ENCODE measurements around the gene RBM42. TPM values are rescaled to one million over a fixed set of nuclear protein-coding genes. Genes with fewer than 3 reads are reported as not detected.
"Not testable (repeated sequence)": the region's sequence is repeated elsewhere in the genome, so short reads cannot be mapped to it uniquely, and the experiment has no call there.

The RBM42 gene
- total RNA-seq, 1 donor = 45.2 TPM

DNA sequence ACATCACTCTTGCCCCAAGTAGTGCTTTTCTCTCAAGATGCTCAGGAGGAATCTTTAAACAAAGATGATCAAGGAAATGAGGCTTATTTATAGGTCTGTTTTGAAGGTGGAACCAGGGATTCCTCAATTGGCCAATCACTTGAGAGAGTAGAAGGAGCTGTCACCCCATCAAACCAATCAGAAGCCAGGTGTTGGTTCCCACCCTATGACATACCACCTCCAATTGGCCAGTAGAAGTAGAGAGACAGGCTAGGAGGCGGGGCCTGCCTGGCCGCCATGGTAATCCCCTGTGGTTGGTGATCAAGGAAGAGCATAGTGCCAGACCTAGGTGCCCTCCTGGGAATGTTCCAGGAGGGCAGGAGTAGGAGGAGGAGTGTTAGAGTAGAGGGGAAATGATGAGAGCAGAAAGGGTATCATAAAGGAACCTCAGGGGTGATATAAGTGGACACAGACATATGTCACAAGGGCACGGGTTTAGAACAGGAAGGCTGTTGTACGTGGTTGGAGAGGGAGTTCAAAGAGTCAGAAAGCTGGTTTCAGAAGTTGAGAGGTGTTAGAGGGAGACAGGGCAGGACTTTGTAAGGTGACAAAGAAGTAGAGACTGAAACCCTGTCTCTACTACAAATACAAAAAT lies 32.4 kb upstream of the RBM42 start:
- no peaks in the 10 kb centered on the region for H3K27me3 ChIP-seq (ENCODE audit: insufficient read depth, low read length)
- no peak overlapping the region for H3K27ac ChIP-seq (ENCODE audit: low read depth, low read length)
- H2AFZ ChIP-seq (ENCODE audit: low read length) = no peak overlapping the region
- no peak overlapping the region for H3K4me3 ChIP-seq (ENCODE audit: insufficient read depth, low read length)
- no peaks in the 10 kb centered on the region for H3K79me2 ChIP-seq (ENCODE audit: insufficient read depth, low read length)
- H3K36me3 ChIP-seq (ENCODE audit: insufficient read depth, low read length) = no peaks in the 10 kb centered on the region
- no peak overlapping the region for H3K4me2 ChIP-seq (ENCODE audit: insufficient read depth, low read length)
- H3K9me3 ChIP-seq (ENCODE audit: low read depth, low read length) = no peaks in the 10 kb centered on the region
- TF ChIP-seq, protein P1, sequence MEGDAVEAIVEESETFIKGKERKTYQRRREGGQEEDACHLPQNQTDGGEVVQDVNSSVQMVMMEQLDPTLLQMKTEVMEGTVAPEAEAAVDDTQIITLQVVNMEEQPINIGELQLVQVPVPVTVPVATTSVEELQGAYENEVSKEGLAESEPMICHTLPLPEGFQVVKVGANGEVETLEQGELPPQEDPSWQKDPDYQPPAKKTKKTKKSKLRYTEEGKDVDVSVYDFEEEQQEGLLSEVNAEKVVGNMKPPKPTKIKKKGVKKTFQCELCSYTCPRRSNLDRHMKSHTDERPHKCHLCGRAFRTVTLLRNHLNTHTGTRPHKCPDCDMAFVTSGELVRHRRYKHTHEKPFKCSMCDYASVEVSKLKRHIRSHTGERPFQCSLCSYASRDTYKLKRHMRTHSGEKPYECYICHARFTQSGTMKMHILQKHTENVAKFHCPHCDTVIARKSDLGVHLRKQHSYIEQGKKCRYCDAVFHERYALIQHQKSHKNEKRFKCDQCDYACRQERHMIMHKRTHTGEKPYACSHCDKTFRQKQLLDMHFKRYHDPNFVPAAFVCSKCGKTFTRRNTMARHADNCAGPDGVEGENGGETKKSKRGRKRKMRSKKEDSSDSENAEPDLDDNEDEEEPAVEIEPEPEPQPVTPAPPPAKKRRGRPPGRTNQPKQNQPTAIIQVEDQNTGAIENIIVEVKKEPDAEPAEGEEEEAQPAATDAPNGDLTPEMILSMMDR (IDR thresholded peaks at IDR 0.05; ENCODE audit: extremely low read depth, low read depth, low read length) = no peak
- DNase-seq (ENCODE audit: insufficient read length, low spot score, missing footprints) = no peak
- peaks cover 4% of the 10 kb centered on the region for H3K4me1 ChIP-seq (ENCODE audit: insufficient read depth, low read length)
- no peaks in the 10 kb centered on the region for H4K20me1 ChIP-seq (ENCODE audit: insufficient read depth, low read length)

- TF ChIP-seq, protein P1 (IDR thresholded peaks at IDR 0.05; ENCODE audit: extremely low read depth, low read depth, low read length) = no peak
- Histone ChIP-seq H3K79me2 (ENCODE audit: insufficient read depth, low read length) (no peaks in the 10 kb centered on the region), H3K4me3 (ENCODE audit: insufficient read depth, low read length) (no peak overlapping the region), H2AFZ (ENCODE audit: low read length) (no peak overlapping the region), H4K20me1 (ENCODE audit: insufficient read depth, low read length) (no peaks in the 10 kb centered on the region), H3K36me3 (ENCODE audit: insufficient read depth, low read length) (no peaks in the 10 kb centered on the region), H3K4me1 (ENCODE audit: insufficient read depth, low read length) (peaks cover 4% of the 10 kb centered on the region), H3K27me3 (ENCODE audit: insufficient read depth, low read length) (no peaks in the 10 kb centered on the region), H3K9me3 (ENCODE audit: low read depth, low read length) (no peaks in the 10 kb centered on the region), H3K4me2 (ENCODE audit: insufficient read depth, low read length) (no peak overlapping the region), H3K27ac (ENCODE audit: low read depth, low read length) (no peak overlapping the region)
- no peak for DNase-seq (ENCODE audit: insufficient read length, low spot score, missing footprints)
Observed at GRCh38 chr19:35601971-35602370, 26.9 kb upstream of the RBM42 start.

DNA sequence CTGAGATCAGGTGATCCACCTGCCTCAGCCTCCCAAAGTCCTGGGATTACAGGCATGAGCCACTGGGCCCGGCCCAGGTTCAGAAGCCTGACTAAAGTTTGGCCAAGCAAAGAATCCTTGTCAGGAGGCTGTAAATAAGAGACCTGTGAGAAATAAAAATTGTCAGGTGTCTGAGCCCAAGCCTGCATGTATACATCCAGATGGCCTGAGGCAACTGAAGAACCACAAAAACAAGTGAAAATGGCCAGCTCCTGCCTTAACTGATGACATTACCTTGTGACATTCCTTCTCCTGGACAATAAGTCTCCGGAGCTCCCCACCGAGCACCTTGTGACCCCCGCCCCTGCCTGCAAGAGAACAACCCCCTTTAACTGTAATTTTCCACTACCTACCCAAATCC lies 24.4 kb upstream of the RBM42 start:
- H4K20me1 ChIP-seq (ENCODE audit: insufficient read depth, low read length); H3K36me3 ChIP-seq (ENCODE audit: insufficient read depth, low read length); H3K4me3 ChIP-seq (ENCODE audit: insufficient read depth, low read length); H2AFZ ChIP-seq (ENCODE audit: low read length); H3K27ac ChIP-seq (ENCODE audit: low read depth, low read length); H3K4me1 ChIP-seq (ENCODE audit: insufficient read depth, low read length); H3K79me2 ChIP-seq (ENCODE audit: insufficient read depth, low read length); H3K27me3 ChIP-seq (ENCODE audit: insufficient read depth, low read length); H3K9me3 ChIP-seq (ENCODE audit: low read depth, low read length); DNase-seq (ENCODE audit: insufficient read length, low spot score, missing footprints); H3K4me2 ChIP-seq (ENCODE audit: insufficient read depth, low read length): not testable (repeated sequence)

DNA sequence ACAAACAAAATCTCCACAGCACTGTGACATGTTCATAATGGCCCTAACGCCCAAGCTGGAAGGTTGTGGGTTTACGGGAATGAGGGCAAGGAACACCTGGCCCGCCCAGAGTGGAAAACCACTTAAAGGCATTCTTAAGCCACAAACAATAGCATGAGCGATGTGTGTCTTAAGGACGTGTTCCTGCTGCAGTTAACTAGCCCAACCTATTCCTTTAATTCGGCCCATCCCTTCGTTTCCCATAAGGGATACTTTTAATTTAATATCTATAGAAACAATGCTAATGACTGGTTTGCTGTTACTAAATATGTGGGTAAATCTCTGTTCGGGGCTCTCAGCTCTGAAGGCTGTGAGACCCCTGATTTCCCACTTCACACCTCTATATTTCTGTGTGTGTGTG lies 21.7 kb upstream of the RBM42 start:
- H3K79me2 ChIP-seq (ENCODE audit: insufficient read depth, low read length); H4K20me1 ChIP-seq (ENCODE audit: insufficient read depth, low read length); H3K4me2 ChIP-seq (ENCODE audit: insufficient read depth, low read length); DNase-seq (ENCODE audit: insufficient read length, low spot score, missing footprints); H2AFZ ChIP-seq (ENCODE audit: low read length); H3K4me3 ChIP-seq (ENCODE audit: insufficient read depth, low read length); H3K9me3 ChIP-seq (ENCODE audit: low read depth, low read length); H3K27ac ChIP-seq (ENCODE audit: low read depth, low read length); H3K27me3 ChIP-seq (ENCODE audit: insufficient read depth, low read length); H3K4me1 ChIP-seq (ENCODE audit: insufficient read depth, low read length); H3K36me3 ChIP-seq (ENCODE audit: insufficient read depth, low read length): not testable (repeated sequence)

DNA sequence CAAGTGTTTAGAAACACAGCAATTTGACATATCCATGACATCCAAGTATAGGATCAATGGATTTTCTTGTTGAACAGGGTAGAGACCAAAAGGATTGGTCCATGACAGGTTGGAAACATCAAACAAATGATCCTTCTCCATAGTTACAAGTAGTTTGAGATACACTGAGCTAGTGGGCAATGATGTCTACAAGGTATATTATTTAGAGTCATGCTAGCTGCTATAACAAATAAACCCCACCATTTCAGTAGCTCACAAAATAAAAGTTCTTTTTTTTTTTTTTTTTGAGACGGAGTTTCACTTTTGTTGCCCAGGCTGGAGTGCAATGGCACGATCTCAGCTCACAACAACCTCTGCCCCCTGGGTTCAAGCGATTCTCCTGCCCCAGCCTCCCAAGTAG lies 21.2 kb upstream of the RBM42 start:
- Histone ChIP-seq H3K79me2 (ENCODE audit: insufficient read depth, low read length) (no peaks in the 10 kb centered on the region), H3K36me3 (ENCODE audit: insufficient read depth, low read length) (no peaks in the 10 kb centered on the region), H3K27ac (ENCODE audit: low read depth, low read length) (no peak overlapping the region), H4K20me1 (ENCODE audit: insufficient read depth, low read length) (no peaks in the 10 kb centered on the region), H3K4me2 (ENCODE audit: insufficient read depth, low read length) (no peak overlapping the region), H3K9me3 (ENCODE audit: low read depth, low read length) (no peaks in the 10 kb centered on the region), H3K4me3 (ENCODE audit: insufficient read depth, low read length) (no peak overlapping the region), H3K4me1 (ENCODE audit: insufficient read depth, low read length) (peaks cover 5% of the 10 kb centered on the region), H2AFZ (ENCODE audit: low read length) (no peak overlapping the region), H3K27me3 (ENCODE audit: insufficient read depth, low read length) (no peaks in the 10 kb centered on the region)
- TF ChIP-seq, protein P1 (IDR thresholded peaks at IDR 0.05; ENCODE audit: extremely low read depth, low read depth, low read length) = no peak
- no peak for DNase-seq (ENCODE audit: insufficient read length, low spot score, missing footprints)

Data from osteoblast (primary cell).